CD4-positive, CD25-positive, alpha-beta regulatory T cell (primary cell): ENCODE data around the gene IL36A. TPM values are rescaled to one million over a fixed set of nuclear protein-coding genes. Genes with fewer than 3 reads are reported as not detected.

Experiments used
- ATAC-seq, 2 donors: fragments of 150-1000 bp; cut with Tn5 transposase; one replicate each; pipeline ENCODE4 v1.10.0; 2021; ENCODE audit warnings: low read depth in 2 of 2, moderate number of reproducible peaks in 2 of 2, moderate library complexity in 1 of 2
- DNase-seq, 3 donors: peaks; one replicate each; pipeline versions ENCODE4 v3.0.0 to v3.0.0-alpha.2; 2012 to 2022; ENCODE audit warnings: mixed read lengths in 1 of 3
- H3K27ac ChIP-seq: one replicate; pipeline ENCODE4 v1.7.0; 2013; ENCODE audit warnings: mild to moderate bottlenecking, low read length; ENCODE audit not compliant: insufficient read depth, poor library complexity, severe bottlenecking
- H3K27me3 ChIP-seq: one replicate; pipeline ENCODE4 v1.7.0; 2013; ENCODE audit warnings: low read length; ENCODE audit not compliant: control insufficient read depth, insufficient read depth
- H3K36me3 ChIP-seq: one replicate; pipeline ENCODE4 v1.7.0; 2013; ENCODE audit warnings: mild to moderate bottlenecking, low read length, moderate library complexity; ENCODE audit not compliant: control insufficient read depth, insufficient read depth
- H3K4me1 ChIP-seq: 2 replicates; pipeline ENCODE4 v1.7.0; 2013; ENCODE audit warnings: mild to moderate bottlenecking, low read length; ENCODE audit not compliant: insufficient read depth, control insufficient read depth, poor library complexity, severe bottlenecking
- H3K4me3 ChIP-seq: one replicate; pipeline ENCODE4 v1.7.0; 2013; ENCODE audit warnings: low read depth, mild to moderate bottlenecking, low read length, moderate library complexity
- H3K9me3 ChIP-seq, 2 experiments: 1 replicate in 1 of 2; 2 replicates in 1 of 2; pipeline ENCODE4 v1.7.0; 2013; ENCODE audit warnings: low read length in 2 of 2, mild to moderate bottlenecking in 1 of 2, moderate library complexity in 1 of 2; ENCODE audit not compliant: control insufficient read depth in 2 of 2
- H3K27ac Mint-ChIP-seq, 3 donors: one replicate each; pipeline ENCODE4 v1.8.0; 2020 to 2022; ENCODE audit warnings: mild to moderate bottlenecking in 3 of 3, mixed read lengths in 3 of 3, moderate library complexity in 2 of 3
- H3K27me3 Mint-ChIP-seq: one replicate; pipeline ENCODE4 v1.8.0; 2022; ENCODE audit warnings: mild to moderate bottlenecking, mixed read lengths
- H3K36me3 Mint-ChIP-seq: one replicate; pipeline ENCODE4 v1.8.0; 2020; ENCODE audit warnings: mixed read lengths
- H3K4me1 Mint-ChIP-seq, 4 donors: one replicate each; pipeline ENCODE4 v1.8.0; 2020 to 2022; ENCODE audit warnings: mixed read lengths in 4 of 4, mild to moderate bottlenecking in 1 of 4
- H3K4me3 Mint-ChIP-seq, 4 donors: one replicate each; pipeline ENCODE4 v1.8.0; 2020 to 2022; ENCODE audit warnings: mild to moderate bottlenecking in 4 of 4, mixed read lengths in 4 of 4, moderate library complexity in 3 of 4
- H3K9me3 Mint-ChIP-seq, 7 donors: one replicate each; pipeline ENCODE4 v1.8.0; 2020 to 2022; ENCODE audit warnings: mixed read lengths in 7 of 7, mild to moderate bottlenecking in 3 of 7, moderate library complexity in 2 of 7
- polyA plus RNA-seq, 4 donors: library from polyadenylated mRNA; unstranded; fragments of 300-500 nt; fragmentation: Illumina TruSeq; gene quantifications; one replicate each; pipeline ENCODE4 v1.2.3, GENCODE V29; 2021
- total RNA-seq: library from RNA; stranded (reverse); gene quantifications from one replicate; pipeline ENCODE4 v1.2.3, GENCODE V29; 2022

IL36A gene
- total and polyA plus RNA-seq, 5 donors from 2014 or later: 0.38 to 0.42 (median 0.42) TPM; not detected in 2

GRCh38 chr2:113015655-113016054 lies 10.4 kb downstream of the IL36A start:
- no peak overlapping the region for H3K4me3 ChIP-seq
- Mint-ChIP-seq H3K9me3 (peaks cover 2 to 10% (median 5%) of the 10 kb centered on the region in 7 donors), H3K27ac (no peak overlapping the region), H3K4me3 (no peak overlapping the region), H3K27me3 (peaks cover 53% of the 10 kb centered on the region), H3K36me3 (peaks cover 3% of the 10 kb centered on the region), H3K4me1 (peaks cover 0 to 11% (median 2%) of the 10 kb centered on the region in 4 donors)
- DNase-seq (no peak), ATAC-seq (no peak)
- H3K9me3 ChIP-seq: no peaks in the 10 kb centered on the region
- peaks cover 10% of the 10 kb centered on the region for H3K27me3 ChIP-seq
- H3K36me3 ChIP-seq: no peaks in the 10 kb centered on the region
- no peaks in the 10 kb centered on the region for H3K4me1 ChIP-seq
- no peak overlapping the region for H3K27ac ChIP-seq

DNA sequence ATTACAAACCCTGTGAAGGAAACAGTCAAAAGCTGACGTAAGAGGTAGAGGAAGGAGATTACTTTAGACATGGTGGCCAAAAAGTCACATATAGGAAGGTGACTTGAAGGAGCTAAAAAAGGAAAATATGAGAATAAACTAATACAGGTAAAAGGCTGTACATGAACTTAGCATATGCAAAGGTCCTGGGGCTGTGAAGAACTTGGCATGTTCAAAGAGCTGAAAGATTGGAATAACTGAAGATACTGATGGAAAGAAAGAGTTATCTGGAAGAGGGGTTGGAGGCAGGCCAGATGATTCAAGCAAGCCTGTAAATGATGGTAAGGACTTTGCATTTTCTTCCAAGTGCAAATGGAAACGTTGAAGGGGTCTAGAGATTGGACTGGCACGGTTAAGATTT lies 13.2 kb downstream of the IL36A start:
- Histone ChIP-seq H3K36me3 (no peaks in the 10 kb centered on the region), H3K27ac (no peak overlapping the region), H3K27me3 (peaks cover 14% of the 10 kb centered on the region), H3K9me3 (no peaks in the 10 kb centered on the region), H3K4me3 (no peak overlapping the region), H3K4me1 (no peaks in the 10 kb centered on the region)
- Mint-ChIP-seq H3K4me3 (no peak overlapping the region), H3K4me1 (peaks cover 0 to 11% (median 2%) of the 10 kb centered on the region in 4 donors), H3K36me3 (peaks cover 3% of the 10 kb centered on the region), H3K27ac (no peak overlapping the region), H3K27me3 (peaks cover 46% of the 10 kb centered on the region), H3K9me3 (peaks cover 2 to 10% (median 5%) of the 10 kb centered on the region in 7 donors)
- no peak for ATAC-seq
- no peak for DNase-seq

GRCh38 chr2:113021312-113021711 lies 16.1 kb downstream of the IL36A start:
- Mint-ChIP-seq H3K9me3 (peaks cover 2 to 10% (median 5%) of the 10 kb centered on the region in 7 donors), H3K36me3 (peaks cover 3% of the 10 kb centered on the region), H3K4me1 (peaks cover 0 to 3% (median 1%) of the 10 kb centered on the region in 4 donors), H3K27ac (no peak overlapping the region), H3K4me3 (peak overlapping the region in 1 of 4 donors; percentile 3), H3K27me3 (peaks cover 42% of the 10 kb centered on the region)
- Histone ChIP-seq H3K27ac (no peak overlapping the region), H3K4me3 (no peak overlapping the region), H3K4me1 (no peaks in the 10 kb centered on the region), H3K27me3 (peaks cover 29% of the 10 kb centered on the region), H3K9me3 (no peaks in the 10 kb centered on the region), H3K36me3 (no peaks in the 10 kb centered on the region)
- DNase-seq: no peak
- ATAC-seq: no peak

DNA sequence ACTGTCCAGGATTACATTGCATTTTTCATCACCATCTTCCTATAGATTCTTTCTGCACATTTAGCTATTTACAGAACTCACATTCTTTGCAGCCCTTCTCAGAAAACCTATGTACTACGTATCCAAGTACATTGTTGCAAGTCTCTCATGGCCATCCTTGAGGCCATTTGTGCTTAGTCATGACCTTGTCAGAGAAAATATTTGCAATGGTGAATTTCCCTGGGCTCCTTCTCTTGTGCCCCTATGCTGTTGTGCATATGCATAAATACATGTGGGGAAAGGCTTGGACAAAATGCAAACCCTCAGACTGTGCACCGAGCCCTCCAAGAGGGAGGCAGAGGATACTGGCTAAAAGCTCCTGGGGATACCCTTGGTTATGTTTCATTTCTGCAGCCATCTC lies 19.5 kb downstream of the IL36A start:
- peaks cover 37% of the 10 kb centered on the region for H3K27me3 ChIP-seq
- H3K9me3 ChIP-seq: no peaks in the 10 kb centered on the region
- no peak overlapping the region for H3K27ac Mint-ChIP-seq
- no peaks in the 10 kb centered on the region for H3K4me1 Mint-ChIP-seq
- no peaks in the 10 kb centered on the region for H3K36me3 ChIP-seq
- H3K36me3 Mint-ChIP-seq: no peaks in the 10 kb centered on the region
- H3K4me3 Mint-ChIP-seq: no peak overlapping the region
- H3K4me3 ChIP-seq: no peak overlapping the region
- H3K27me3 Mint-ChIP-seq: peaks cover 42% of the 10 kb centered on the region
- no peak overlapping the region for H3K27ac ChIP-seq
- no peak for ATAC-seq
- H3K4me1 ChIP-seq: no peaks in the 10 kb centered on the region
- H3K9me3 Mint-ChIP-seq: peaks cover 0 to 3% (median 0%) of the 10 kb centered on the region in 7 donors
- no peak for DNase-seq

- Mint-ChIP-seq H3K9me3 (peaks cover 0 to 3% (median 0%) of the 10 kb centered on the region in 7 donors), H3K36me3 (no peaks in the 10 kb centered on the region), H3K4me3 (no peak overlapping the region), H3K4me1 (no peaks in the 10 kb centered on the region), H3K27ac (no peak overlapping the region), H3K27me3 (peaks cover 44% of the 10 kb centered on the region)
- Histone ChIP-seq H3K27ac (no peak overlapping the region), H3K27me3 (peaks cover 41% of the 10 kb centered on the region), H3K4me1 (no peaks in the 10 kb centered on the region), H3K9me3 (no peaks in the 10 kb centered on the region), H3K36me3 (no peaks in the 10 kb centered on the region), H3K4me3 (no peak overlapping the region)
- DNase-seq: no peak
- no peak for ATAC-seq
Measured at GRCh38 chr2:113025737-113026136, 20.5 kb downstream of the IL36A start.

DNA sequence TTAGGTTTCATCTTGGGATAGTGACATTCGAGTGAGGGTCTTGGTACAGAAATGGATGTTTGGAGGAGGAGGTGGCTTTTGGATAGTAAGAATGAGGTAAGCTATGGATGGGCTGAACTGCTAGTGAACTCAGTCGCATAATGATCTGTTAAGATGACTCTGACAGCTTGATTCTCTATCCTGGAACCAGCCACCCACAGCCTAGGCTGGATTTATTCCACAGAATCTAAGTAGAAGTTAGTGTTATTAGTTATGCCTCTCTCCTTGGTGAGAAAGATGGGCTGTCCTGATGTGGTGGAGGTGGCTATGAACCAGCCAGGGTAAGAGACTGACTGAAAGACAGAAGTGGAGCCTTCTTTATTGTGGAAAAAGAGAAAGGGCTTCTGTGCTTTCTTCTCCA lies 22.4 kb downstream of the IL36A start:
- no peak for DNase-seq

DNA sequence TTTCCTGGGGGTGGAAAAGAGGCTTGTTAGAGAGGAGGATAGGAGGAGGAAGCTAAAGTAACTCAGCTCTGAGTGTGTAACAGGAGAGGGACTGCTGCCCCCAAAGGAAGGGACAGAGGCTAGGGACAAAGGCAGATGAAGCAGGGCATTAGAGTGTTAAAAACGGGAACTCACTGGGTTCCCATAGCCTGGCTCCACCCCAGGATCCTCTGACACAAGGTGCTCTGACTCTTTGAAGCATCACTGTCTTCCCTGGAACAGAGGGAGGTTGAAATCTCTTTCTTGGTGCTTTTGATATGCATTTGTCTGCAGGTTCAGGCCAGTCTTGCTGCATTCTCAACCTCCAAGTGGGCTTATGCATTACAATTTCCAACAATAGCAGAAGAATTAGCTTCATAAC lies 22.9 kb downstream of the IL36A start:
- no peak for DNase-seq
- H3K4me1 Mint-ChIP-seq: no peaks in the 10 kb centered on the region
- Histone ChIP-seq H3K4me3 (no peak overlapping the region), H3K27ac (no peak overlapping the region), H3K9me3 (no peaks in the 10 kb centered on the region), H3K4me1 (no peaks in the 10 kb centered on the region), H3K36me3 (no peaks in the 10 kb centered on the region), H3K27me3 (peaks cover 40% of the 10 kb centered on the region)
- H3K27me3 Mint-ChIP-seq: peaks cover 44% of the 10 kb centered on the region
- H3K9me3 Mint-ChIP-seq: peaks cover 0 to 1% (median 0%) of the 10 kb centered on the region in 7 donors
- no peak overlapping the region for H3K27ac Mint-ChIP-seq
- no peaks in the 10 kb centered on the region for H3K36me3 Mint-ChIP-seq
- no peak for ATAC-seq
- no peak overlapping the region for H3K4me3 Mint-ChIP-seq

More for the DNA sequence above, 22.4 kb downstream of the IL36A start:
- Histone ChIP-seq H3K4me1 (no peaks in the 10 kb centered on the region), H3K4me3 (no peak overlapping the region), H3K27me3 (peaks cover 43% of the 10 kb centered on the region), H3K36me3 (no peaks in the 10 kb centered on the region), H3K9me3 (no peaks in the 10 kb centered on the region), H3K27ac (no peak overlapping the region)
- peaks cover 44% of the 10 kb centered on the region for H3K27me3 Mint-ChIP-seq
- H3K27ac Mint-ChIP-seq: no peak overlapping the region
- H3K4me1 Mint-ChIP-seq: no peaks in the 10 kb centered on the region
- ATAC-seq: no peak
- H3K9me3 Mint-ChIP-seq: peaks cover 0 to 1% (median 0%) of the 10 kb centered on the region in 7 donors
- H3K4me3 Mint-ChIP-seq: no peak overlapping the region
- H3K36me3 Mint-ChIP-seq: no peaks in the 10 kb centered on the region

GRCh38 chr2:113032737-113033136 lies 27.5 kb downstream of the IL36A start:
- no peak overlapping the region for H3K4me3 ChIP-seq
- Mint-ChIP-seq H3K4me3 (no peak overlapping the region), H3K9me3 (peaks cover 0 to 2% (median 0%) of the 10 kb centered on the region in 7 donors), H3K4me1 (no peaks in the 10 kb centered on the region), H3K27me3 (peaks cover 45% of the 10 kb centered on the region), H3K27ac (no peak overlapping the region), H3K36me3 (no peaks in the 10 kb centered on the region)
- no peak overlapping the region for H3K27ac ChIP-seq
- DNase-seq: no peak
- H3K27me3 ChIP-seq: peaks cover 14% of the 10 kb centered on the region
- no peaks in the 10 kb centered on the region for H3K9me3 ChIP-seq
- H3K4me1 ChIP-seq: no peaks in the 10 kb centered on the region
- H3K36me3 ChIP-seq: no peaks in the 10 kb centered on the region
- ATAC-seq: no peak
